Muscle of arm (tissue), 14 donors: ENCODE data around the gene FANCB. TPM values are rescaled to one million over a fixed set of nuclear protein-coding genes. Genes with fewer than 3 reads are reported as not detected.

Experiments
- DNase-seq: peaks from one replicate; pipeline ENCODE4 v3.0.0-alpha.2; 2013
- long read RNA-seq, 11 donors: transcript quantifications; one replicate each; lab custom pipeline, GENCODE V29; 2026
- polyA plus RNA-seq, 12 donors: library from polyadenylated mRNA; unstranded; fragments of 120-200 nt; gene quantifications; one replicate each; pipeline ENCODE4 v1.2.1, GENCODE V29; 2013; ENCODE audit not compliant: insufficient read length in 12 of 12

Gene FANCB
- polyA plus RNA-seq: 1 to 10 TPM in 10 of 12 donors, not detected in 2; 1.1 to 3.7 (median 2.3) TPM
- long read RNA-seq, donor 1: 0 reads
- long read RNA-seq, donor 2: 0 reads
- long read RNA-seq, donor 3: 0 reads
- long read RNA-seq, donor 4: 0 reads
- long read RNA-seq, donor 5, partial matches to known transcripts: 5 of 5 reads
- long read RNA-seq, donor 5, other reads (novel, unspliced or antisense): 0 of 5 reads
- long read RNA-seq, donor 6: 0 reads
- long read RNA-seq, donor 7, partial matches to known transcripts: 0 of 1 reads
- long read RNA-seq, donor 7, other reads (novel, unspliced or antisense): 0 of 1 reads
- long read RNA-seq, donor 8: 0 reads
- long read RNA-seq, donor 9: 0 reads
- long read RNA-seq, donor 10: 0 reads
- long read RNA-seq, donor 11: 0 reads

DNA sequence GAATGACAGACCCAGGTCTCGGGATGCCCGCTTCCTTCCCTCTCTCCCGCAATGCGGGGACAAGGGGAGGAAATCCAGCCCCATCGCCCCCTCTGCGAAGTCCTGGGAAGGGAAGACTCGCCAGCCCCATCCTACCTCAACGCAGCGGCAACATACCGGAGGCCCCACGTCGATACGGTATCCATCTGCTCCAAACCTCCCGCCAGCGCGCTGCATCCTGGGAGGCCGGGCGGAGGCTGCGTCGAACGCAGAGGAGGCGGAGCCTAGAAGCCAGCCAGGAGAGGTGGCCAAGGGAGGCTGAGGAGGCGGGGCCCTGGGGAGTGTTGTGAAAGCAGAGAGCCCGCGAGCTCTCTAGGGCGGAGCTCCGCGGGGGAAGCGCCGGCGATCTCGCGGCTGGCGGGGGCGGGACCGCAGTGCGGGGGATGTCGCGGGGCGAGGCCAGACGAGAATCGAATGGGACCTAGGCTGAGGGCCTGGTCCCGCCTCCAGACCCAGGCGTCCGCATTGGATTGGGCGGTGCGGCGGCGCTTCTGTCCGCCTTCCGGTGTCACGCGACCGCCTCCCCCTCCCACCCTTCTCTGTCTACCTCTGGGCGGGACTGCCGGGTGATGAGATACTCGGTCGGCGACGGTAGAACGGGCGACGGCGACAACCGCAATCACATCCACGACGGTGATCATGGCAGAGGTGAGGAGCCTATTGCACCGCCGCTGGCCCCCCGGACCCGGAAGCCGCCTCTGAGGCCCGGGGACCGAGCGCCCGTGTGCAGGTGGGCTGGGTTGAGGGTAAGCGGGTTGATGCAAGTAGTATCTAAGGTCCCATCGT lies at the start of gene FANCB, which contains the start of gene MOSPD2:
Gene FANCB, minus strand, starts transcription at position 219 of the 825 bp plus-strand sequence. CDS start 7,559 bp downstream, outside the sequence.
Gene MOSPD2, plus strand, starts transcription at position 571 of the 825 bp plus-strand sequence. Its CDS starts 108 bp downstream, at position 679.
- DNase-seq: peak; percentile 94

DNA sequence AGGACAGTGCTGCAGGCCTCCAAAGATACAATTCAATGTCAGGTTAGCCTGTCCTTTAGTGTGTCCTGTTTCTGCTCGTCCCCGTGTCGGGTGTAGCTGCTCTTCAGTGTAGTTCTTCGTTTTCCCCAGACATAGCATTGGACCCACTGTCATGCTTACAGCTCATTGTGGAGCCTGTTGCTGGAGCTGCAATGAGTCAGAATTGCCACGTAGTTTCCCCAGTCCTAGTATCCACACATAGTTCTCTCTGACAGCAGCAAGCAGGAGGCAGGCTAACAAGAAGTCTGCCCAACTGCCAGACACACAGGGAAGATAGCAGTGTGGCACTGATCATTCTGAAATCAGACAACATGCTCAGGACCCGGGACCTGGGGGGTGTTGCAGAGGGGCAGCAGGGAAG lies 49.6 kb upstream of the FANCB start:
- DNase-seq: no peak

DNA sequence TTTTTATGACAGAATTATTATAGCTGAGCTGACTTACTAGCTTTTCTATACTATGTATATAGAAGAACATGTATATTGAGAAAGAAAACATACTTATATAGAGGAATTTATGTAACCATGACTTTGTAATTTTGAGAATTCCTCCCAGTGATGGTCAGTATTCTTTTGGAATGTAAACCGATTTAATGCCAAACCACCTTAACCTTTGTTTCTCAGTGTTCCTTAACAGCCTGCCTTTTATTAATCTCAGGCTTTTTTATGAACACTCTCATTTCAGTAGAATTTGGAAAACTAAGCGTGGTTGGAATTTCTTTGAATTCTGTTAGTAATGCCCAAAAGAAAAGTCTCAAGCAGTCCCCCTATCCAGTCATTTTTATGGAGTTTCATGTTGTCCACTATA lies 47.3 kb upstream of the FANCB start:
- no peak for DNase-seq

DNA sequence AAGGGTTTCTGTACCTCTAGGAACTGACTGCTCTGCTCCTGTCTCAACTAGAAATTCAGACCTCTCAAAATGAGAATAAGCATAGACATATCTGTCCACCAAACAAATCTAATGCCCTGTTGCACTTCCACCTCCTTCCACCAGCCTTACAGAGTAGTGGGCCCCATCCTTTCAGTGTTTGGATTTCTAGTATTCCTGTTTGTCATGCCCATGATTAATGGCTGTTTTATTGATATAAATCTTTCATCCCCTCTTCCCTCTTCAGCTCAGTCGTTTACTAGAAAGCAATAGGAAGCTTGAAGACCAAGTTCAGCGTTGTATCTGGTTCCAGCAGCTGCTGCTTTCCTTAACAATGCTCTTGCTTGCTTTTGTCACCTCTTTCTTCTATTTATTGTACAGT lies 46.5 kb upstream of the FANCB start:
- no peak for DNase-seq

DNA sequence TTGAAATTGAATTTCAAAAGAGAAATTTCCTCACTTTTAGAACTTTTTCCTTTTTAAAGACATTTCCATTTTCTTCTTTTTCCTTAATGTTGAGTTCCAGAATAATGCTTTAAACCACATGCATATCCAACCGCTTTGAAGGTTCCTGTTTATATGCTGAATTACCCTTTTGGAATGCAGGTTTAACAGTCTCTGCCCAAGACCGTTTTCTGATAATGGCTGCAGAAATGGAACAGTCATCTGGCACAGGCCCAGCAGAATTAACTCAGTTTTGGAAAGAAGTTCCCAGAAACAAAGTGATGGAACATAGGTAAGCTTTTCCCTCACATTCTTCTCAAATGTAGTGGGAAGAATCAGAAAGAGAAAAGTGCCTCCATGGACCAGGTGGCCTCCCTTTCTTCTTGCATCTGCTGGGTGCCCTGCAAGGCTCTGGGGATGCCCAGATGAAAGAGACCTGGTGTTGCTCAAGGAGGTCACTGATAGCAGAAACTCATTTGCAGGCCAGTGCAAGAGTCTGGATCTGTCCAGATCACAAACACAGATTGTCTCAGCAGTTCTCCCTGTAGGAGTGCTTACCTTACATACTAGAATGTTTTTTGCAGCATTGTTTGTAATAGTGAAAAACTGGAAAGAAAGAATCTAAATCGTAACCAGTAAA lies 43.3 kb upstream of the FANCB start:
- no peak for DNase-seq

DNA sequence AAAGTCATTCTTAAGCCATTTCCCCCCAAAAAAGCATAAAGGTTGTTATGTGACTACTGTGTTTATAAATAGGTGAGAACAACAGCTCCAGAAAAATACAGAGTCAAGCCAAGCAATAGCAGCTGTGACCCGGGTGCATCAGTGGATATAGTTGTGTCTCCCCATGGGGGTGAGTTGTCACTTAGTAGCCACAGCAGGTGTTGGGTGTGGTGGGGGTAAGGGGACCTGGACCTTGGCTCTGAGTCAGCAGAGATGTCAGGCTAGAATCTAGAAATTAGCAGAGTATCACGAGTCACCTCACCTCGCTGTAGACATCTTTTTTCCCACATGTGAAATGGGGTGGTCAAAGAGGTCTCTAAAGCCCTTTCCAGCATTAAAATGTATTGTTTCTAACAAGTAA lies 42.7 kb upstream of the FANCB start:
- no peak for DNase-seq

DNA sequence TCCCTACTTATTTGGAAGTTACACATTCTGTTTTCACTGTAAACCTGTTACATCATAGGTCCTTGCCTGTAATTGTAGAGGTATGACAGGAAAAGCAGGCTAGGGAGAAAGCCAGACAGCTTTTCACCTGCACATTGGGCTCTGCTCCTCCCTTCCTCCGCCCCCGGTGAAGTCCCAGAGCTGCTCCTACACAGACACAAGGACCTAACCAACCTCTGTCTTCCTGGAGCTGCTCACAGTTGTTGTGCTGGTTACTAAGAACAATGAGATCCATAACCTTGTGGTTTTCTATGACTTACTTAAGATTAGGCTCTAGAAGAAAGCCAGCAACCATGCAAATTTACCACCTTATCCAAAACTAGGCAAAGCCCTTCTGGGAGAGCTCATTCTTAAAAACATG lies 40.4 kb upstream of the FANCB start:
- no peak for DNase-seq

DNA sequence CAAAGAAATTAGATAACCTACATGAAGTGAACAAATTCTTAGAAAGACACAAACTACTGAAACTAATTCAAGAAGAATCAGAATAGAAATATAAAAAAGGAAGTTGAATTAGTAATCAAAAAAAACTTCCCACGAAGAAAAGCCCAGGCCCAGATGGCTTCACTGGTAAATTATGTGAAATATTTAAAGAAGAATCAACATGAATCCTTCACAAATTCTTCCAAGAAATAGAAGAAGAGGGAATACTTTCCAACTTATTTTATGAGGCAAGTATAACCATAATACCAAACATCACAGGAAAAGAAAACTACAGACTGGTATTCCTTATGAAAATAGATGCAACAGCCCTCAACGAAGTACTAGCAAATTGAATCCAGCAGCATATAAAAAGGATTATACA lies 31.0 kb upstream of the FANCB start:
- no peak for DNase-seq

DNA sequence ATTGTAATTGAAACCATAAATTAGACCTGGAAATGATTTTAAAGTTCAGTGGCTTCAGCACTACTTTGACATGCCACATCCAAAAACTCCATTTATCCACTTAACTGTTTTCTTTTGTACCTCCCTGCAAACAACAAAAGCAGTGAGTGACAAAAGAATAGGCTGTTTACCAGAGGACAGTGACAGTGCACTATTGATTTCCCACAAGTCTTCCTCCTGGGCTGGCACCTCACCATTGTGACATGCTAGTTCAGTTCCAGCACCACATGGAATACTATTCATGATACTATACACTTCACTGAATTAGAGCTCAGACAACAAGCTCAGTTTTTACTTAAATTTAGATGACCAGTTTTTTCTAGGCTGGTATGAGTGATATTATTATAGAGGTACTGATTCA lies 29.7 kb upstream of the FANCB start:
- DNase-seq: no peak

DNA sequence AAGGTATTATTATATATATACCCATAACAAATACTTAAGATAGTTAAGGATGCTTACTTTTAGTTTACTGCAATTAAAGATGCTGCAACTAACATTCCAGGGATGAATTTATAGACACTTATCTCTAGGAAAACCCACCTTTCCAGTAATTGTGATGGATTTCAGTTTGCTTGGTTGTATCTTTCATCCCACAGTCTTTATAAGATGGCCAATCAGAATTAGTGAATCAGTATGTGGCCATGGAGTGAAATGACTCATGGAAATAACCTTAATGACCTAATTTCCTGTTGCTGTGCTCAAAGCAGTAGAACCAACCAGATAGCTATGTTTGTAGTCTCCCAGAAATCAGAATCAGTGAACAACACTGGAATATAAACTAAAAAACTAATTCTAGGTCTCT lies 26.7 kb upstream of the FANCB start:
- DNase-seq: no peak

DNA sequence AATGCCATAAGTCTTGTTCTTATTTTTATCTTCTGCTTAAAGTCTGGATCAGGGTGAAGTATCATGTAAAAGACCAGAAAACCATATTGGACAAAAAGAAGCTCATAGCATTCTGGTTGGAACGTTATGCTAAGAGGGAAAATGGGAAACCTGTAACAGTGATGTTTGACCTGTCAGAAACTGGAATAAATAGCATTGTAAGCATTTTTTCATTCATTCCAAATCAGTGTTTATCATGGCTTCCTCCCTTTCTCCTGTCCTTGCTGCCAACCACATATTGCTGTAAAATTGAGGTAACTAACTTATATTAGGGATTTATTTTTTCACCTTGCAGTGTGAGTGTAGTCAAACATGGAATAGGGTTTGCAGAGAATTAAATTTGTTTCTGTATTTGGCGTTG lies 24.2 kb upstream of the FANCB start:
- DNase-seq: no peak

DNA sequence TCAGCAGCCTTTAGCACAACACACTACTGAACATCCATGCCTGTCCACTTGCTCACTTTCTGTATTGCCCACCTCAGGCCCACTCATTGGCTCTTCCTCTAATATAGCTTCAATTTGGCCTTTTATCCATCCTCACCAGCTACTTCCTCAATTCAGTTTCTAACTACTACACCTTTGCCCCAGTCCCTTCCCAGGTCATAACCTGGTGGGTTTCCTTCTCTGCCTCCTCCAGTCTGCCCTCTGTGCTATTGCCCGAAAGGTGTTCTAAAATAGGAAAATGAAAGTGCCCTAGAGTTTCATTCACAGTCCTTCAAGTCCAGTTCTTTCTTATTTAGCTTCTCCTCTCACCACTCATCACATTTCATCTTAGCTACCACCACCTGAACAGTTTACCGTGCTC lies 23.4 kb upstream of the FANCB start:
- no peak for DNase-seq

DNA sequence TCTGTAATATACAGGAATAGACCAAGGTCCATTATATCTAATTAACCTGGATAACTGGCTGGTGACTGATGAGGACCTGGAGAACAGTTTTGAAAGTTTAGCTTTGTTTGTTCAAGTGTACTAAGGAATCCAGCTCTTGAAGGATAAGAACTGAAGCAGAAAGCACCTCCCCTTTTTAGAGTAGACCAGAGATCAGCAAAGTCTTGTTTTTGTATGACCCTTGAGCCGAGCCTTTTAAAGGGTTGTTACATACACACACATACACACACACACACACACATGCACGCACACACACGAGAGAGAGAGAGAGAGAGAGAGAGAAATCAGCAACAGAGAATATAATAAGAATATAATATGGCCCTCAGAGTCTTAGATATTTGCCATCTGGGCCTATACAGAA lies 13.4 kb upstream of the FANCB start:
- no peak for DNase-seq

DNA sequence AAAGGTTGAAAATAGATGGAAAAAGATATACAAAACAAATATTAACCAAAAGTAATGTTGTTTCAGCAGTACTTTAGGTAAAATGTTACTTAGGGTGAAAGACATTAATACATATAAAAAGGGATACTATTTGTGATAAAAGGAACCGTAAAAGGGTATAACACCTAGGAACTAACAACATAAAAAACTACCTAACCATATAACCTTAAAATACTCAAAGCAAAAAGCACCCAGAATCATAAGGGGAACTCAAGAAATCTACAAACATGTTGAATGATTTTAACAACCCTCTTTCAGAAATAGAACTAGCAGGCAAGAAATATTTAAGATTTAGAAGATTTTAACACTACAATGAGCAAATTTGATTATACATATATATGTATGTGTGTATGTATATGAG lies 11.8 kb upstream of the FANCB start:
- no peak for DNase-seq

DNA sequence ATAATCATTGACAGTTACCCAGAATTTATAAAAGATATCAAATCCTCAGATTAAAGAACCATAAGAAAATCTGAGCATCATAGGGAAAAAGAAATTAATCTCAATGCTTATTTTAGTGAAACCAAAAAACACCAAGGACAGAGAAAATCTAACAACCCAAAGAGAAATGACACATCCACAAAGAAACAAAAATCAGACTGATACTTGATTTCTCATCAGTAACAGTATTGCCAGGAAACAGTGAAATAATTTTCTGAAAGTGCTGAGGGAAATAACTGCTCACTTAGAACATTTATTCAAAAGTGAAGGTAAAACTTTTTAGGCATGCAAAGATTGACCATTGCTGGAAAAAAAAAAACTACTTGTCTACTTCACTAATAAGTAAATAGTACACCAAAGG lies 11.0 kb upstream of the FANCB start:
- DNase-seq: no peak

DNA sequence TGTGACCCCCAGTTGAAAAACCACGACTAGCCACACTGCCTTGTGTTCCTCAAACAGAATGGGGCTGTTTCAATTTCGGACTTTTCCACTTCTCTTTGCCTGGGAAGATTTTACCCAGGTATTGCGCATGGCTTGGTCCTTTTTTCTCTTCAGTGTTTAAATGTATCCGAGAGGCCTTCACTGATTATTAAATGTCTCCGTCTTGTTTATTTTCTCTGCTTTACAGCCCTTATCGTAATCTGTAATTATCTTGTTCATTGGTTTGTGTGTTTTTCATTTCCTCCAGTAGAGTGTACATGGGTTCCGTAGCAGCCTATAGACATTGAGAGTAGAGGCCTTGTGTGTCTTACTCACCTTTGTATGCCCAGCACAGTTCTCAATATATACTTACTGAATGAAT lies 2.8 kb upstream of the FANCB start:
- DNase-seq: no peak

DNA sequence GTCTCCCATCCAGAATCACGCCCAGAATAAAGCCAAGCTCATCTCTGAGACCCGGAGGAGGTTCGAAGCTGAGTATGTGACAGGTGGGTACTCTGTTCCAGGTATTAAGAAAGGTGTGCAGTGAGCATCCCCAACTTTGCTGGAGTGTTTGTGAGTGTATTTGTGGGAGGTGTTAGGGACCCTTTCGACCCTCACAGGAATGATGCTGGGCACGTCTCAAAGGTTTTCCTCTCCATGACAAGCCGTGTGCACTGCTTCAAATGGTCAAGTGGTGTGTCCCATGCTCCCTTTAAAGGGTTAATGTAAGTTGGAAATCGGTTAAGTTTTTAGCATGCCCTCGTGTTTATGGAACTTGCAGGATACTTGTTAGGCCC lies 794 bp upstream of the FANCB start:
- DNase-seq: peak; percentile 7

DNA sequence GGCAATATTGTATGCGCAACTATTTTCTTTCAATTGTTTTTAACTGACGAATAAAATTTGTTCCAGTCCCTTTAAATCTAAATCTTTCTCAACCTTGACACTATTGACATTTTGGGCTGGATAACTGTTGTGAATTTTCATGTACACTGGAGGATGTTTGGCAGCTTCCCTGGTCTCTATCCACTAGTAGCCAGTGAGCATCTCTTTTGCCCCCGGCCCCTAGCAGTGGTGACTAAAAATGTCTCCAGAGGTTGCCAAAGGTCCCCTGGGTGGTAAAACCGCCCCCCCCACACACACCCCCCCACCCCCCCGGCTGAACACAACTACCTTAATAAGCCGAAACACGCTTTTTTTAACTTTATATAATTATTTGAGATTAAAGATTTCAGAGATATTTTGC lies 514 bp downstream of the FANCB start:
- peak; percentile 0 for DNase-seq

DNA sequence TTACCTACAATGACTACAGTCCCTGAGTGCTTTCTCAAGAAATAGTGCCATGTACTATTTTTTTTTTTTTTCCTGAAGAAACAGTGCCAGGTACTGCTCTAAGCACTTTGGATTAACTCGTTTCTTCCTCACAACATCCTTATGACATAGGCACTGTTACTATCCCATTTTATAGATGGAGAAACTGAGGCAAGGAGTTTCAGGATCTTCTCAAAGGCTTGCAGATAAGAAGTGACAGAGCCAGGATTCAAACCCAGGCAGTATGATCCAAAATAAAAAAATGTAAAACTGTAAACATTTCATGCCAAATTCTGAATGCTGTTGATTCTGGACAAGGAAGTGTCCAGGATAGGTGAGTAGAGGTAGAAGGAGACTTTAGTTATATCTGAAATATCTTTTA lies 1.1 kb downstream of the FANCB start:
- no peak for DNase-seq

DNA sequence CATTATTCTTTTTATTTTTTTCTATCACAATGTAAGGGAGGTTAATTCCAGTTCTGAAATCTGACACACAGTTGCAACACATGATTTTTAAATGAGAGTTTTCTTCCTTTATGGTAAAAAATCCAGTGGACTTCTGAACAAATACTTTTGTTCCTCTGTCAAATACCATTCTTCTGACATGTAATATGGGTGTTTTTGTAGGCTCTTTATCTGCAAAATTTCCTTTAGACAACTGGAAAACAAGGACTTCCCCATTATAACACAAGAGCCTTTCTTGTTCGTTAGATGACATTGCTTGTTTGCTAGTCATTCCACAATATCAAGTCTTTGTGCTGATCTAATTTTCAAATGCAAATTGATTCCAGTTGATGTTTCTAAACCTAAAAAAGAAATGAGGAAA lies 7.7 kb downstream of the FANCB start:
- DNase-seq: no peak

DNA sequence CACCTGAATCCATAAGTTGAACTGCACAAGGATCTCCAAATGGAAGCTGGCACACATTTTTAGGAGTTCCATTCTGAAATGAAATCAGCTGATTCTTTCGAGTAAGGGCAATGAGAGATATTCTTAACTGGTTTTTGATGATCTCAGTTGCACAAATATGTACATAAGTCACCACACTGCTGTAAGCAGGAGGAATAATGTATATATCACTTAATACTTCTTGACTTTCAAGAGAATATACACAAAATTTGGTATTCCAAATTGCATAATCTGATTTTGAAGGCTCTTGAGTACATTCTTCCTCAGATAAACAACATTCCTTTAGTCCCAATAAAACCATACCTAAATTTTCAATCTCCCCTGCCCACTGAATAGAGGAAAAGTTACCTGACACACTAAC lies 8.2 kb downstream of the FANCB start:
- DNase-seq: no peak

DNA sequence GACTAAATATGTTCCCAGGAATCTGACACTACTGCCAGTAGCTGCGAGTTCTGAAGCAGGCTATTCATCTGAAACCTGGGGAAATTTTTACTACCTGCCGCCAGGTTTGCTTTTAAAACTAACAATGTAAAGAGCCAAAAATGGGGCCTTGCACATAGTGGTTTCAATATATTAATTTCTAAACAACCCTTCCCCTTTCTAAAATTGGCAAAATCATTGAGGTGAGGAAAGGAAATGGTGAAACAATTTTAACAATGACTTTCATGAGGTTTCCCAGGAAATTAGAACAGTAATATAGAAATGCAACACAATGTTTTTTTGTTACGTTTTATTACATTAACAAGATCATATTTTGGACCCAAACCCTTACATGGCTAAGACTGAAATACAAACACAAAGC lies 21.3 kb downstream of the FANCB start:
- DNase-seq: no peak

DNA sequence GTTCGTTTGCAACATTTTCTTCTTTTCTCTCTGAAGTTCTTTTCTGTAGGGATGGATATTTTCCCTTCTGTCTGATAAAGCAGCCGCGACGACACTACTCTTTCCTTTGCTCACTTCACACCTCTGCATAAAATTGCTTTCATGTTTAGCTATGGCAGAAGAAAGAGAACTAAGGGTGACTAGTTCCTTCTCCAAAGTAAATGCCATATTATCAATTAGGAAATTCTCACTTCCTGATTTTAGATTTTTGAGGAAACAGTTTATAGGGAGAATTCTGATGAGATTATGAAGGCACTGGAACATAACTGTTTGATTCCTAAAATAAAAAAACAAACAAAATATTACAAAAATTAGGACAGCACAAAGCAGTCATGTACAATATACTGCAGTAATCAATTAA lies 29.2 kb downstream of the FANCB start:
- DNase-seq: no peak
